Hepatocyte (in vitro differentiated cells): ENCODE measurements around the gene NRCAM.

Experiments used
- EZH2 ChIP-seq: fragments of 200-600 bp; sonication (generic); IDR thresholded peaks from 2 replicates; pipeline ENCODE4 v1.6.1; 2016; ENCODE audit warnings: antibody characterized with exemption, mild to moderate bottlenecking, borderline replicate concordance
- TF ChIP-seq, protein P1 (sequence below): fragments of 200-600 bp; sonication (generic); IDR thresholded peaks from 2 replicates; pipeline ENCODE4 v1.5.1; 2016; ENCODE audit warnings: antibody characterized with exemption, mild to moderate bottlenecking; ENCODE audit not compliant: poor library complexity

DNA sequence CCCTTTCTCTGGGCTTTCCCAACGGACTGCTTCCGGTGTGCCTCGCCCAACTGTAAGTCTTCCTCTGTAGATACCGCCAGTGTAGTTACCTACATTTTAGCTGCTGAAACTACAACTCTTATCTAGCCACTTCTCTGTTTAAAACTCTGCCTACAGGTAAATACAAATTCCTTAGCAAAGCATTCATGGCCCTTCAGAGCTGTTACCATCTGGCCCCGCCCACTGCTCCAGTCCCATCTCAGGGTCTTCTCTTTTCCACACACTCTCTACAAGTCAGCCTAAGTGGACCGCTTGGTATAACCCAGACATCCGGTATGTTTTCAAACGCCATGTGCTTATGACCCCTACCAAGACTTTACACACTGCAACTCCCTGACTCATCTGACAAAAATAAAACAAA lies 285.1 kb downstream of the NRCAM start:
- TF ChIP-seq, protein P1, sequence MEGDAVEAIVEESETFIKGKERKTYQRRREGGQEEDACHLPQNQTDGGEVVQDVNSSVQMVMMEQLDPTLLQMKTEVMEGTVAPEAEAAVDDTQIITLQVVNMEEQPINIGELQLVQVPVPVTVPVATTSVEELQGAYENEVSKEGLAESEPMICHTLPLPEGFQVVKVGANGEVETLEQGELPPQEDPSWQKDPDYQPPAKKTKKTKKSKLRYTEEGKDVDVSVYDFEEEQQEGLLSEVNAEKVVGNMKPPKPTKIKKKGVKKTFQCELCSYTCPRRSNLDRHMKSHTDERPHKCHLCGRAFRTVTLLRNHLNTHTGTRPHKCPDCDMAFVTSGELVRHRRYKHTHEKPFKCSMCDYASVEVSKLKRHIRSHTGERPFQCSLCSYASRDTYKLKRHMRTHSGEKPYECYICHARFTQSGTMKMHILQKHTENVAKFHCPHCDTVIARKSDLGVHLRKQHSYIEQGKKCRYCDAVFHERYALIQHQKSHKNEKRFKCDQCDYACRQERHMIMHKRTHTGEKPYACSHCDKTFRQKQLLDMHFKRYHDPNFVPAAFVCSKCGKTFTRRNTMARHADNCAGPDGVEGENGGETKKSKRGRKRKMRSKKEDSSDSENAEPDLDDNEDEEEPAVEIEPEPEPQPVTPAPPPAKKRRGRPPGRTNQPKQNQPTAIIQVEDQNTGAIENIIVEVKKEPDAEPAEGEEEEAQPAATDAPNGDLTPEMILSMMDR = no peak
- no peak for TF ChIP-seq EZH2
